Measurements from ENCODE around the gene ATPAF2. TPM values are rescaled to one million over a fixed set of nuclear protein-coding genes. Genes with fewer than 3 reads are reported as not detected.

The ATPAF2 gene
- polyA plus RNA-seq, 4 donors = 23.6 to 33.8 (median 27.2) TPM

Other genes with a start within 250 kb of the ATPAF2 start
- gene SREBF1, start 202.2 kb downstream of the ATPAF2 start, polyA plus RNA-seq (ENCODE audit: insufficient read length in 4 of 4) = 10 to 100 TPM; 43.9 to 58.1 (median 50.8) TPM
- gene TOM1L2, start 66.8 kb downstream of the ATPAF2 start, polyA plus RNA-seq (ENCODE audit: insufficient read length in 4 of 4) = 10 to 100 TPM; 36.1 to 52.2 (median 44.9) TPM
- 10 to 100 TPM; 11.2 to 25.9 (median 16.3) TPM for gene DRC3, start 66.3 kb downstream of the ATPAF2 start, polyA plus RNA-seq (ENCODE audit: insufficient read length in 4 of 4)
- 10 to 100 TPM; 11.4 to 18.9 (median 14.6) TPM for gene GID4, start 240 bp upstream of the ATPAF2 start, polyA plus RNA-seq (ENCODE audit: insufficient read length in 4 of 4)
- gene DRG2, start 48.8 kb upstream of the ATPAF2 start, polyA plus RNA-seq (ENCODE audit: insufficient read length in 4 of 4) = 10 to 100 TPM; 34.0 to 46.9 (median 40.4) TPM
- gene MYO15A, start 69.6 kb upstream of the ATPAF2 start, polyA plus RNA-seq (ENCODE audit: insufficient read length in 4 of 4) = 1 to 10 TPM; 1.9 to 5.3 (median 3.2) TPM
- 10 to 100 TPM; 66.3 to 71.3 (median 69.4) TPM for gene ALKBH5, start 144.7 kb upstream of the ATPAF2 start, polyA plus RNA-seq (ENCODE audit: insufficient read length in 4 of 4)
- gene LLGL1, start 186.5 kb upstream of the ATPAF2 start, polyA plus RNA-seq (ENCODE audit: insufficient read length in 4 of 4) = 10 to 100 TPM; 25.7 to 41.7 (median 35.9) TPM
- gene FLII, start 219.6 kb upstream of the ATPAF2 start, polyA plus RNA-seq (ENCODE audit: insufficient read length in 4 of 4) = 100 to 1,000 TPM; 131 to 159 (median 140) TPM
- gene MIEF2, start 221.5 kb upstream of the ATPAF2 start, polyA plus RNA-seq (ENCODE audit: insufficient read length in 4 of 4) = 10 to 100 TPM; 14.7 to 22.5 (median 18.9) TPM